CD4-positive, alpha-beta T cell (primary cell): ENCODE data around the gene WDR5B. TPM values are rescaled to one million over a fixed set of nuclear protein-coding genes. Genes with fewer than 3 reads are reported as not detected.

ENCODE experiments used
- ATAC-seq: fragments of 200-7000 bp; cut with Tn5 transposase; one replicate; pipeline ENCODE4 v1.10.0; 2022; ENCODE audit warnings: mild to moderate bottlenecking; ENCODE audit not compliant: poor library complexity
- CTCF ChIA-PET: fragments of 350-600 bp; sonication (Branson Sonifier 250); formaldehyde crosslinking; loops from one replicate; lab custom pipeline; 2021; ENCODE audit warnings: antibody characterized with exemption, inconsistent platforms; lab: Charles Lee
- POLR2A ChIA-PET: fragments of 350-600 bp; sonication (Branson Sonifier 250); formaldehyde crosslinking; loops from one replicate; lab custom pipeline; 2021; ENCODE audit warnings: antibody characterized with exemption, inconsistent platforms; lab: Charles Lee
- DNase-seq, 14 experiments: peaks; one replicate each; pipeline ENCODE4 v3.0.0-alpha.2; 2013 to 2020; ENCODE audit warnings: mixed read lengths in 2 of 14
- H3K27ac ChIP-seq, 2 donors: one replicate each; pipeline versions ENCODE4 v1.5.1 to v1.7.0; 2013; ENCODE audit warnings: low read length in 2 of 2, low read depth in 1 of 2, mild to moderate bottlenecking in 1 of 2
- H3K27me3 ChIP-seq, 2 experiments: 1 replicate in 1 of 2; 2 replicates in 1 of 2; pipeline versions ENCODE4 v1.6.1 to v1.7.0; 2013; ENCODE audit warnings: low read length in 2 of 2, control low read depth in 1 of 2, mild to moderate bottlenecking in 1 of 2, moderate library complexity in 1 of 2; ENCODE audit not compliant: insufficient read depth in 2 of 2, control insufficient read depth in 1 of 2
- H3K36me3 ChIP-seq: one replicate; pipeline ENCODE4 v1.6.1; 2013; ENCODE audit warnings: low read length, control low read depth; ENCODE audit not compliant: insufficient read depth
- H3K4me1 ChIP-seq: one replicate; pipeline ENCODE4 v1.6.1; 2013; ENCODE audit warnings: low read length, control low read depth; ENCODE audit not compliant: insufficient read depth
- H3K4me3 ChIP-seq: one replicate; pipeline ENCODE4 v1.5.1; 2013; ENCODE audit warnings: mild to moderate bottlenecking, low read length, moderate library complexity
- H3K9me3 ChIP-seq, 2 experiments: 1 replicate in 1 of 2; 2 replicates in 1 of 2; pipeline versions ENCODE4 v1.6.1 to v1.7.0; 2013; ENCODE audit warnings: low read length in 2 of 2, mild to moderate bottlenecking in 2 of 2, control low read depth in 1 of 2, moderate library complexity in 1 of 2; ENCODE audit not compliant: control insufficient read depth in 1 of 2, insufficient read depth in 1 of 2
- H3K27ac Mint-ChIP-seq: one replicate; pipeline ENCODE4 v1.8.0; 2020; ENCODE audit warnings: mixed read lengths
- H3K27me3 Mint-ChIP-seq: one replicate; pipeline ENCODE4 v1.8.0; 2021; ENCODE audit warnings: mixed read lengths
- H3K36me3 Mint-ChIP-seq: one replicate; pipeline ENCODE4 v1.8.0; 2021; ENCODE audit warnings: low read depth, mixed read lengths
- H3K4me1 Mint-ChIP-seq: one replicate; pipeline ENCODE4 v1.8.0; 2021; ENCODE audit warnings: low read depth, mixed read lengths
- H3K4me3 Mint-ChIP-seq: one replicate; pipeline ENCODE4 v1.8.0; 2020; ENCODE audit warnings: mild to moderate bottlenecking, mixed read lengths
- H3K9me3 Mint-ChIP-seq: one replicate; pipeline ENCODE4 v1.8.0; 2020; ENCODE audit warnings: mixed read lengths
- CTCF ChIP-seq: fragments of 200-600 bp; IDR thresholded peaks from one replicate; pipeline ENCODE4 v1.8.0; 2022; ENCODE audit warnings: antibody characterized with exemption, mild to moderate bottlenecking
- intact Hi-C, 2 experiments: fragments of 100-400 bp; cut with DNase I in 1 of 2; cut with micrococcal nuclease in 1 of 2; formaldehyde crosslinking; loops; one replicate each; pipeline versions ENCODE4 v1.15.1 to v1.9.0; 2023 to 2025; cut with DNase I, micrococcal nuclease
- total RNA-seq, 174 experiments: library from RNA in 2 of 174; stranded (reverse) in 2 of 174; gene quantifications; one replicate each; pipeline ENCODE4 v1.2.3 and lab custom pipeline; 2021 to 2026

WDR5B gene
- total RNA-seq, 2 experiments from 2014 or later, result 2.3 to 2.4 TPM

GRCh38 chr3:122403489-122403888 lies 12.4 kb downstream of the WDR5B start:
- intact Hi-C loops, result no loop called here
- Mint-ChIP-seq H3K27ac (no peak overlapping the region), H3K36me3 (peaks cover 58% of the 10 kb centered on the region), H3K4me3 (no peak overlapping the region), H3K4me1 (no peaks in the 10 kb centered on the region), H3K27me3 (no peaks in the 10 kb centered on the region), H3K9me3 (no peaks in the 10 kb centered on the region)
- no peak for TF ChIP-seq CTCF
- Histone ChIP-seq H3K27ac (no peak overlapping the region), H3K36me3 (peaks cover 53% of the 10 kb centered on the region), H3K9me3 (no peaks in the 10 kb centered on the region), H3K4me1 (no peaks in the 10 kb centered on the region), H3K27me3 (no peaks in the 10 kb centered on the region), H3K4me3 (no peak overlapping the region)
- ChIA-PET CTCF (no interaction called here), POLR2A (interaction anchor here (0.8 kb wide), 1 partner anchor 19 kb away, joined by 3 read pairs; no protein-coding TSS in a partner anchor)
- ATAC-seq (no peak), DNase-seq (no peak)

DNA sequence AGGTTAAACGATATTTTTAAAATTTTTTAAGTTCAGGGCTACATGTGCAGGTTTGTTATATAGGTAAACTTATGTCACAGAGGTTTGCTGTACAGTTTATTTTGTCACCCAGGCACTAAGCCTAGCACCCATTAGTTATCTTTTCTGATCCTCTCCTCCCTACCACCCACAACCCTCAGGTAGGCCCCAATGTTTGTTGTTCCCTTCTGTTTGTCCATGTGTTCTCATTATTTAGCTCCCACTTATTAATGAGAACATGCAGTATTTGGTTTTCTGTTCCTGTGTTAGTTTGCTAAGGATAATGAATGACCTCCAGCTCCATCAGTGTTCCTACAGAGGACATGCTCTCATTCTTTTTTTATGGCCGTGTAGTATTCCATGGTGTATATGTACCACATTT lies 16.9 kb downstream of the WDR5B start:
- H3K4me1 Mint-ChIP-seq, result no peaks in the 10 kb centered on the region
- H3K9me3 Mint-ChIP-seq, result no peaks in the 10 kb centered on the region
- no peak overlapping the region for H3K4me3 ChIP-seq
- no peaks in the 10 kb centered on the region for H3K27me3 Mint-ChIP-seq
- no peak overlapping the region for H3K4me3 Mint-ChIP-seq
- no peak for DNase-seq
- H3K9me3 ChIP-seq, result no peaks in the 10 kb centered on the region
- H3K27ac ChIP-seq, result no peak overlapping the region
- CTCF ChIA-PET, result no interaction called here
- ATAC-seq, result no peak
- POLR2A ChIA-PET, result interaction anchor here (1.0 kb wide), 1 partner anchor 15 kb away, joined by 3 read pairs; the partner anchor contains the start of gene FAM162A
- no peak for TF ChIP-seq CTCF
- H3K4me1 ChIP-seq, result no peaks in the 10 kb centered on the region
- H3K36me3 Mint-ChIP-seq, result peaks cover 32% of the 10 kb centered on the region
- H3K27me3 ChIP-seq, result no peaks in the 10 kb centered on the region
- intact Hi-C loops, result no loop called here
- peaks cover 13% of the 10 kb centered on the region for H3K36me3 ChIP-seq
- H3K27ac Mint-ChIP-seq, result no peak overlapping the region

DNA sequence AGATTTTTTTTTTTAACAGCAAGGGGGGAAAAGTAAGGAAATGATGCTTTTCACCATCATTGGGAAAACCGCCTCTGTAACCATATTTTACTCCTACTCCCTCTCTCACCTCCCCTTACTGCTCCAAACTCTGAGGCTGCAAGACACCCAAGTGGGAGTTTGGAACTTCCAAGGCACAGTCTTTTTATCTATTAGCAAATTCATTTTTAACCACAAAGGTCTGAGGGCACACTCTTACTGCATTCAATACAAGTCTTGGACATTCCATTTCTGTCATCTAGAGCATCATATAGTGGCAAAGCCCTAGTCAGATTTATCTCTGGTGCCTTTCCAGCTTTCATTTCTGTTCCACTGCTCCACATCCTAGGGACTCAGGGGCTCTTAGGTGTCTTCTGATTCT lies 18.7 kb downstream of the WDR5B start:
- ATAC-seq (no peak), DNase-seq (no peak)
- Mint-ChIP-seq H3K4me1 (peaks cover 7% of the 10 kb centered on the region), H3K27me3 (no peaks in the 10 kb centered on the region), H3K27ac (no peak overlapping the region), H3K4me3 (no peak overlapping the region), H3K9me3 (no peaks in the 10 kb centered on the region), H3K36me3 (peaks cover 25% of the 10 kb centered on the region)
- POLR2A ChIA-PET, result interaction anchor here (1.1 kb wide), 1 partner anchor 19 kb away, joined by 4 read pairs; the partner anchor contains the start of gene WDR5B
- CTCF ChIA-PET, result no interaction called here
- no peak overlapping the region for H3K27ac ChIP-seq
- H3K4me3 ChIP-seq, result no peak overlapping the region
- H3K27me3 ChIP-seq, result no peaks in the 10 kb centered on the region
- no peaks in the 10 kb centered on the region for H3K4me1 ChIP-seq
- H3K36me3 ChIP-seq, result peaks cover 5% of the 10 kb centered on the region
- intact Hi-C loops, result no loop called here
- H3K9me3 ChIP-seq, result no peaks in the 10 kb centered on the region
- TF ChIP-seq CTCF, result no peak
